HL-60 (cell line): Measurements from ENCODE around the gene GDAP1L1.

Source experiments
- DNase-seq, 2 experiments: peaks; one replicate each; pipeline ENCODE4 v3.0.0-alpha.2; 2010 to 2020; ENCODE audit warnings: low read depth in 1 of 2, low spot score in 1 of 2
- H3K27ac ChIP-seq: fragments of 250-450 bp; sonication (Bioruptor Pico); replicated peaks from 2 replicates; pipeline ENCODE4 v1.5.1; 2020; ENCODE audit warnings: mild to moderate bottlenecking, moderate library complexity
- H3K27me3 ChIP-seq: fragments of 250-450 bp; sonication (Bioruptor Pico); 2 replicates; pipeline ENCODE4 v1.5.1; 2021; ENCODE audit warnings: mild to moderate bottlenecking, moderate library complexity; ENCODE audit not compliant: insufficient read depth, poor library complexity, severe bottlenecking
- H3K4me3 ChIP-seq: replicated peaks from 2 replicates; pipeline ENCODE4 v1.5.1; 2011; ENCODE audit warnings: mild to moderate bottlenecking, control low read depth, low read length; ENCODE audit not compliant: insufficient read depth
- CTCF ChIP-seq: IDR thresholded peaks from one replicate; pipeline ENCODE4 v1.5.1; 2011; ENCODE audit warnings: low read length, control low read depth, inconsistent platforms; ENCODE audit not compliant: insufficient read depth
- GABPA ChIP-seq: IDR thresholded peaks from 2 replicates; pipeline ENCODE4 v1.6.1; 2012; ENCODE audit warnings: low read depth
- POLR2AphosphoS5 ChIP-seq: IDR thresholded peaks from 2 replicates; pipeline ENCODE4 v1.6.1; 2012; ENCODE audit warnings: low read depth
- REST ChIP-seq: IDR thresholded peaks from 2 replicates; pipeline ENCODE4 v1.6.1; 2012; ENCODE audit warnings: low read depth; ENCODE audit not compliant: insufficient replicate concordance
- SPI1 ChIP-seq: IDR thresholded peaks from 2 replicates; pipeline ENCODE4 v1.6.1; 2012; ENCODE audit warnings: low read depth, mild to moderate bottlenecking, borderline replicate concordance

Gene GDAP1L1

GRCh38 chr20:44251284-44251683, 4.2 kb downstream of the GDAP1L1 start:
- Histone ChIP-seq H3K4me3 (no peak overlapping the region), H3K27me3 (no peaks in the 10 kb centered on the region), H3K27ac (no peak overlapping the region)
- no peak for DNase-seq
- TF ChIP-seq REST = no peak
- no peak for TF ChIP-seq CTCF
- TF ChIP-seq SPI1 = no peak
- TF ChIP-seq GABPA = no peak
- no peak for TF ChIP-seq POLR2AphosphoS5

GRCh38 chr20:44253528-44253927, 6.4 kb downstream of the GDAP1L1 start:
- no peak for DNase-seq
- no peak overlapping the region for H3K4me3 ChIP-seq
- TF ChIP-seq SPI1 (no peak), POLR2AphosphoS5 (no peak), CTCF (no peak), REST (no peak), GABPA (no peak)
- no peak overlapping the region for H3K27ac ChIP-seq
- no peaks in the 10 kb centered on the region for H3K27me3 ChIP-seq

- no peak for TF ChIP-seq REST
- no peak for TF ChIP-seq POLR2AphosphoS5
- no peak for TF ChIP-seq CTCF
- no peak for TF ChIP-seq GABPA
- TF ChIP-seq SPI1 = no peak
- Histone ChIP-seq H3K4me3 (no peak overlapping the region), H3K27ac (no peak overlapping the region)
Observed at GRCh38 chr20:44254073-44254472, 7.0 kb downstream of the GDAP1L1 start.

More at GRCh38 chr20:44254073-44254472, 7.0 kb downstream of the GDAP1L1 start:
- H3K27me3 ChIP-seq = no peaks in the 10 kb centered on the region
- no peak for DNase-seq
